ENCODE measurements around the gene CMSS1.

DNA sequence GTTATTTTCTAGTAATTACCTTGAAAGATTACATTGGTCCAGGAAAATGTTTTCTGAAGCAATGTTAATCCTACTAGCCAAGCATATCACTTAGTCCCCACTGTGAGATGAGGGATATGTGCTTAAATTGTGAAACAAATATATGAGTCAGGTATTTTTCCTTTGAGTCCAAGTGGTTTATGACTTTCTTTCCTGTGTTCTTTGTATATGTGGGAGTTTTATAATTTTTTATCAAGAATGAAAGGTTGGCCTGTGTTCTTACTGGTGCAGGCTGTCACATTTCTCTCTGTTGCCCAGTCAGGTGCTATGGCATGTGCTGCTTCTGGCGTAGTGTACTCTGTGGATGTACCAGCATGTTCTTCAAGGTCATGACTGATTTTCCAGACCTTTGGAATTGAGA, 147.4 kb downstream of the CMSS1 start:
- TF ChIP-seq ZNF70 (CRISPR knock-in tag; IDR thresholded peaks at IDR 0.05) (no peak), SNAI2 (CRISPR knock-in tag; IDR thresholded peaks at IDR 0.05) (no peak), ZFP30 (CRISPR knock-in tag; IDR thresholded peaks at IDR 0.05) (no peak), ARNTL (CRISPR knock-in tag; IDR thresholded peaks at IDR 0.05; ENCODE audit: borderline replicate concordance, low read depth) (no peak)

Measured in SK-N-SH treated with all-trans-retinoic acid at 6 μM for 48 hours (cell line).